GM19438 (cell line): Measurements from ENCODE around the gene UGT3A2.

Source experiments
- ATAC-seq: cut with Tn5 transposase; IDR thresholded peaks from one replicate; pipeline ENCODE4 v1.9.1; 2021; ENCODE audit warnings: low read depth; ENCODE audit not compliant: unreplicated experiment

The UGT3A2 gene

GRCh38 chr5:36013182-36013581 lies 53.5 kb downstream of the UGT3A2 start:
- no peak for ATAC-seq

GRCh38 chr5:36009698-36010097 lies 57.0 kb downstream of the UGT3A2 start:
- ATAC-seq: no peak

DNA sequence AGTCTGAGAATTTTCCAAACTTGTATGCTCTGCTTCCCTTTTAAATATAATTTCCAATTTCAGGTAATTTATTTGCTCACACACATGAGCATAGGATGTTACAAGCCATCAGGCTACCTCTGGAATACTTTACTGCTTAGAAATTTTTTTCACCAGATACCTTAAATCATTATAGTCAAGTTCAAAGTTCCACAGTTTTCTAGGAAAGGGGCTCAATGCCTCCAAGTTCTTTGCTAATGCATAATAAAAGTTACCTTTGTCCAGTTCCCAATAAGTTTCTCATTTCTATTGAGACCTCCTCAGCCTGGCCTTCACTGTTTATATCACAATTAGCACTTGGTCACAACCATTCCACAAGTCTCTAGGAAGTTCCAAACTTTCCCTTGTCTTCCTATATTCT lies 59.3 kb downstream of the UGT3A2 start:
- no peak for ATAC-seq

GRCh38 chr5:36006163-36006562 lies 60.5 kb downstream of the UGT3A2 start:
- ATAC-seq: no peak

GRCh38 chr5:36001032-36001431 lies 65.7 kb downstream of the UGT3A2 start:
- ATAC-seq: no peak

GRCh38 chr5:35999547-35999946 lies 67.1 kb downstream of the UGT3A2 start:
- no peak for ATAC-seq

DNA sequence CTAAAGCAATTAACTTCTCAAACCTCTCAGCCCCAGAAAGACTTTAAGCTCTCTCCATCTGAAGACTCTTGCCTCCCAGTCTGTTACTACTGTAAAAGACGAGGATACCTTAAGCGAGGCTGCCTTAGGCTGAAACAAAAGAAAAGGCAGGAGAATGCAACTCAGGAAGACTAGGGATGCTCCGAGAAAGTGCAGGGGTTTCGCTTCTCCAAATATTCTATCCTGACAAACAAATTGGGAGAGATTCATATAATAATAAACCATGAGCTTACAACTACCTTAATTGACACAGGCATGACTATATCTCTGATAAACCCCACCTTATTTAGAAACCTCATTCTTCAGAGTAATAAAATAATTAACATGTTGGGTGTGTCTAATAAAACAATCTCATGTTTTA lies 70.6 kb downstream of the UGT3A2 start:
- ATAC-seq: no peak

- ATAC-seq: no peak
These were observed 75.6 kb downstream of the UGT3A2 start, which contains the start of gene UGT3A1 for GRCh38 chr5:35990941-35991611. Gene UGT3A1 (minus strand): TSS chr5:35991390. CDS start chr5:35991240, 150 bp downstream.

DNA sequence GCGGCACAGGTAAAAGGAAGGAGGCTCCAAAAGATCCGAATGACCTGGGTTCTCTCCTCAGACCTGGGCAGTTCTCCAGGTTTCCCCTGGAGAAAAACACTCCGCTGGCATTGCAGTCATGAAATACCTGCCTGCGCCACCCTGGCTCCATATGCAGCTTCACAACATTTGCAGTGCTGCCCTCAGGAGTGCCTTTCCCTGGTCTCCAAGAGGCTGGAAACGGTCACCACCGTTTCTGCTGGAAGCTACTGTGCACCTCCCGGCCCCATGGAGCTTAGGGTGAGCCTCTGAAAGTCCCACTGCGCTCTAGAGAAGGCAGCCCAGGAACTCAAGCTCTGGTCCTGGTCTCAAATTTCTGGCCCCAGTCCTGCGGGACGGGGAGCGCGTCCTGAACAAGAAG lies 76.2 kb downstream of the UGT3A2 start:
- no peak for ATAC-seq

GRCh38 chr5:35988529-35988928 lies 78.2 kb downstream of the UGT3A2 start:
- no peak for ATAC-seq

GRCh38 chr5:35987776-35988175 lies 78.9 kb downstream of the UGT3A2 start:
- ATAC-seq: no peak
